GM23338 (cell line): Measurements from ENCODE around the gene ZFR2. TPM values are rescaled to one million over a fixed set of nuclear protein-coding genes. Genes with fewer than 3 reads are reported as not detected.

Source experiments
- ATAC-seq: fragments of 200-7000 bp; cut with Tn5 transposase; 3 replicates; pipeline ENCODE4 v1.9.1; 2020
- DNase-seq: peaks from one replicate; pipeline ENCODE4 v3.0.0-alpha.2; 2015; ENCODE audit warnings: low spot score
- H2AFZ ChIP-seq: fragments of 200-600 bp; sonication (generic); 2 replicates; pipeline ENCODE4 v1.8.0; 2016; ENCODE audit warnings: antibody characterized with exemption, mild to moderate bottlenecking, moderate library complexity
- H3F3A ChIP-seq: fragments of 200-600 bp; sonication (generic); replicated peaks from 2 replicates; pipeline ENCODE4 v1.8.0; 2017; ENCODE audit warnings: antibody characterized with exemption, mixed run types, low read depth
- H3K27ac ChIP-seq: fragments of 200-600 bp; sonication (generic); 2 replicates; pipeline ENCODE4 v1.6.1; 2016; ENCODE audit warnings: low read depth
- H3K27me3 ChIP-seq: fragments of 200-600 bp; sonication (generic); 2 replicates; pipeline ENCODE4 v1.8.0; 2016; ENCODE audit warnings: mild to moderate bottlenecking, mixed run types, moderate library complexity; ENCODE audit not compliant: insufficient read depth
- H3K36me3 ChIP-seq: fragments of 200-600 bp; sonication (generic); 2 replicates; pipeline ENCODE4 v1.8.0; 2016; ENCODE audit warnings: mild to moderate bottlenecking; ENCODE audit not compliant: insufficient read depth
- H3K4me1 ChIP-seq: fragments of 200-600 bp; sonication (generic); 2 replicates; pipeline ENCODE4 v1.8.0; 2016; ENCODE audit warnings: mild to moderate bottlenecking, moderate library complexity; ENCODE audit not compliant: insufficient read depth
- H3K4me2 ChIP-seq: fragments of 200-600 bp; sonication (generic); 2 replicates; pipeline ENCODE4 v1.7.1; 2017; ENCODE audit warnings: mixed run types
- H3K4me3 ChIP-seq: fragments of 200-600 bp; sonication (generic); 2 replicates; pipeline ENCODE4 v1.6.1; 2016; ENCODE audit warnings: mixed run types
- H3K79me2 ChIP-seq: fragments of 200-600 bp; sonication (generic); replicated peaks from 2 replicates; pipeline ENCODE4 v1.8.0; 2017; ENCODE audit warnings: mild to moderate bottlenecking; ENCODE audit not compliant: insufficient read depth
- H3K9me2 ChIP-seq: fragments of 200-600 bp; sonication (generic); 2 replicates; pipeline ENCODE4 v1.8.0; 2017; ENCODE audit not compliant: insufficient read depth
- H4K20me1 ChIP-seq: fragments of 200-600 bp; sonication (generic); replicated peaks from 2 replicates; pipeline ENCODE4 v1.8.0; 2017; ENCODE audit warnings: mild to moderate bottlenecking; ENCODE audit not compliant: insufficient read depth
- H3K27ac Mint-ChIP-seq: 2 replicates; pipeline ENCODE4 v1.8.0; 2020; ENCODE audit warnings: inconsistent platforms, mild to moderate bottlenecking, moderate library complexity, mixed read lengths
- H3K27me3 Mint-ChIP-seq: 3 replicates; pipeline ENCODE4 v1.8.0; 2022; ENCODE audit warnings: low read depth, mild to moderate bottlenecking, moderate library complexity, mixed read lengths, inconsistent platforms; ENCODE audit not compliant: insufficient read depth, poor library complexity
- H3K36me3 Mint-ChIP-seq: 3 replicates; pipeline ENCODE4 v1.8.0; 2021; ENCODE audit warnings: low read depth, mild to moderate bottlenecking, inconsistent platforms, moderate library complexity, mixed read lengths
- H3K4me1 Mint-ChIP-seq: 3 replicates; pipeline ENCODE4 v1.8.0; 2020; ENCODE audit warnings: mild to moderate bottlenecking, inconsistent platforms, mixed read lengths
- H3K4me3 Mint-ChIP-seq: 3 replicates; pipeline ENCODE4 v1.8.0; 2021; ENCODE audit warnings: moderate library complexity, mild to moderate bottlenecking, inconsistent platforms, mixed read lengths
- H3K9me3 Mint-ChIP-seq: 3 replicates; pipeline ENCODE4 v1.8.0; 2020; ENCODE audit warnings: moderate library complexity, mild to moderate bottlenecking, inconsistent platforms, mixed read lengths
- CREB1 ChIP-seq: fragments of 250-450 bp; sonication (Bioruptor Pico); IDR thresholded peaks from 2 replicates; pipeline ENCODE4 v1.5.0; 2020; ENCODE audit warnings: low read depth, mild to moderate bottlenecking, moderate library complexity
- ETS1 ChIP-seq: IDR thresholded peaks from 2 replicates; pipeline ENCODE4 v1.6.1; 2016; ENCODE audit warnings: antibody characterized with exemption
- EZH2phosphoT487 ChIP-seq: fragments of 200-600 bp; sonication (generic); IDR thresholded peaks from one replicate; pipeline ENCODE4 v1.8.1; 2018; ENCODE audit warnings: antibody characterized with exemption; ENCODE audit not compliant: unreplicated experiment
- JUNB ChIP-seq: IDR thresholded peaks from one replicate; pipeline ENCODE4 v1.6.1; 2016; ENCODE audit warnings: antibody characterized with exemption; ENCODE audit not compliant: unreplicated experiment
- POLR2AphosphoS5 ChIP-seq: IDR thresholded peaks from 2 replicates; pipeline ENCODE4 v1.6.1; 2016; ENCODE audit warnings: antibody characterized with exemption, low read depth
- STAT1 ChIP-seq: IDR thresholded peaks from one replicate; pipeline ENCODE4 v1.6.1; 2016; ENCODE audit warnings: antibody characterized with exemption; ENCODE audit not compliant: unreplicated experiment
- ZNF114 ChIP-seq: fragments of 250-450 bp; sonication (Bioruptor Pico); IDR thresholded peaks from 2 replicates; pipeline ENCODE4 v1.5.0; 2020; ENCODE audit warnings: mild to moderate bottlenecking, moderate library complexity
- ZNF331 ChIP-seq: fragments of 250-450 bp; sonication (Bioruptor Pico); IDR thresholded peaks from 2 replicates; pipeline ENCODE4 v1.5.0; 2020; ENCODE audit warnings: low read depth, mild to moderate bottlenecking, moderate library complexity
- polyA plus RNA-seq: library from polyadenylated mRNA; unstranded; fragments of >200 nt; fragmentation: Nextera tagmentation; extraction: Ambion mirVana; gene quantifications from 2 replicates; pipeline ENCODE4 v1.2.1, GENCODE V29; 2016
- total RNA-seq: library from RNA; depleted of rRNA; stranded (reverse); fragments of >200 nt; shearing (Covaris generic); gene quantifications from 2 replicates; pipeline ENCODE4 v1.2.3, GENCODE V29; 2014
- TF ChIP-seq, protein P1 (sequence below), 2 experiments: fragments of 200-600 bp in 1 of 2; sonication (generic) in 1 of 2; conservative IDR thresholded peaks; 2 replicates each; pipeline versions ENCODE4 v1.5.1 to v1.6.1; 2016 to 2017; ENCODE audit warnings: antibody characterized with exemption in 2 of 2, low read depth in 2 of 2, mild to moderate bottlenecking in 2 of 2, moderate library complexity in 1 of 2
- TF ChIP-seq, protein P2 (sequence below): IDR thresholded peaks from one replicate; pipeline ENCODE4 v1.6.1; 2018; ENCODE audit warnings: antibody characterized with exemption; ENCODE audit not compliant: unreplicated experiment

The ZFR2 gene
- total and polyA plus RNA-seq, 2 experiments from 2014 or later = 15.8 to 31.3 TPM

- DNase-seq = no peak
- no peak overlapping the region for H3K27ac Mint-ChIP-seq
Measured at GRCh38 chr19:3805859-3806258, 63.0 kb downstream of the ZFR2 start.

More at GRCh38 chr19:3805859-3806258, 63.0 kb downstream of the ZFR2 start:
- no peak for ATAC-seq
- peaks cover 16% of the 10 kb centered on the region for H3K27me3 Mint-ChIP-seq
- no peaks in the 10 kb centered on the region for H3K36me3 ChIP-seq
- H3K9me3 Mint-ChIP-seq = peaks cover 4% of the 10 kb centered on the region; the same call in 1 of the 3 replicates
- no peaks in the 10 kb centered on the region; the same call in 1 of the 2 replicates for H3K4me1 ChIP-seq
- peaks cover 6% of the 10 kb centered on the region; the same call in 1 of the 2 replicates for H3K27me3 ChIP-seq
- H2AFZ ChIP-seq = no peak overlapping the region
- H3K9me2 ChIP-seq = no peaks in the 10 kb centered on the region
- no peaks in the 10 kb centered on the region for H3K36me3 Mint-ChIP-seq
- TF ChIP-seq EZH2phosphoT487 (no peak), STAT1 (no peak), ETS1 (no peak), JUNB (no peak), CREB1 (CRISPR knock-in tag) (no peak), POLR2AphosphoS5 (no peak), ZNF331 (CRISPR knock-in tag) (no peak), ZNF114 (CRISPR knock-in tag) (no peak)
- TF ChIP-seq, protein P1, sequence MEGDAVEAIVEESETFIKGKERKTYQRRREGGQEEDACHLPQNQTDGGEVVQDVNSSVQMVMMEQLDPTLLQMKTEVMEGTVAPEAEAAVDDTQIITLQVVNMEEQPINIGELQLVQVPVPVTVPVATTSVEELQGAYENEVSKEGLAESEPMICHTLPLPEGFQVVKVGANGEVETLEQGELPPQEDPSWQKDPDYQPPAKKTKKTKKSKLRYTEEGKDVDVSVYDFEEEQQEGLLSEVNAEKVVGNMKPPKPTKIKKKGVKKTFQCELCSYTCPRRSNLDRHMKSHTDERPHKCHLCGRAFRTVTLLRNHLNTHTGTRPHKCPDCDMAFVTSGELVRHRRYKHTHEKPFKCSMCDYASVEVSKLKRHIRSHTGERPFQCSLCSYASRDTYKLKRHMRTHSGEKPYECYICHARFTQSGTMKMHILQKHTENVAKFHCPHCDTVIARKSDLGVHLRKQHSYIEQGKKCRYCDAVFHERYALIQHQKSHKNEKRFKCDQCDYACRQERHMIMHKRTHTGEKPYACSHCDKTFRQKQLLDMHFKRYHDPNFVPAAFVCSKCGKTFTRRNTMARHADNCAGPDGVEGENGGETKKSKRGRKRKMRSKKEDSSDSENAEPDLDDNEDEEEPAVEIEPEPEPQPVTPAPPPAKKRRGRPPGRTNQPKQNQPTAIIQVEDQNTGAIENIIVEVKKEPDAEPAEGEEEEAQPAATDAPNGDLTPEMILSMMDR (conservative IDR thresholded peaks at IDR 0.05; ENCODE audit: low read depth in 2 of 2) = no peak
- TF ChIP-seq, protein P2, sequence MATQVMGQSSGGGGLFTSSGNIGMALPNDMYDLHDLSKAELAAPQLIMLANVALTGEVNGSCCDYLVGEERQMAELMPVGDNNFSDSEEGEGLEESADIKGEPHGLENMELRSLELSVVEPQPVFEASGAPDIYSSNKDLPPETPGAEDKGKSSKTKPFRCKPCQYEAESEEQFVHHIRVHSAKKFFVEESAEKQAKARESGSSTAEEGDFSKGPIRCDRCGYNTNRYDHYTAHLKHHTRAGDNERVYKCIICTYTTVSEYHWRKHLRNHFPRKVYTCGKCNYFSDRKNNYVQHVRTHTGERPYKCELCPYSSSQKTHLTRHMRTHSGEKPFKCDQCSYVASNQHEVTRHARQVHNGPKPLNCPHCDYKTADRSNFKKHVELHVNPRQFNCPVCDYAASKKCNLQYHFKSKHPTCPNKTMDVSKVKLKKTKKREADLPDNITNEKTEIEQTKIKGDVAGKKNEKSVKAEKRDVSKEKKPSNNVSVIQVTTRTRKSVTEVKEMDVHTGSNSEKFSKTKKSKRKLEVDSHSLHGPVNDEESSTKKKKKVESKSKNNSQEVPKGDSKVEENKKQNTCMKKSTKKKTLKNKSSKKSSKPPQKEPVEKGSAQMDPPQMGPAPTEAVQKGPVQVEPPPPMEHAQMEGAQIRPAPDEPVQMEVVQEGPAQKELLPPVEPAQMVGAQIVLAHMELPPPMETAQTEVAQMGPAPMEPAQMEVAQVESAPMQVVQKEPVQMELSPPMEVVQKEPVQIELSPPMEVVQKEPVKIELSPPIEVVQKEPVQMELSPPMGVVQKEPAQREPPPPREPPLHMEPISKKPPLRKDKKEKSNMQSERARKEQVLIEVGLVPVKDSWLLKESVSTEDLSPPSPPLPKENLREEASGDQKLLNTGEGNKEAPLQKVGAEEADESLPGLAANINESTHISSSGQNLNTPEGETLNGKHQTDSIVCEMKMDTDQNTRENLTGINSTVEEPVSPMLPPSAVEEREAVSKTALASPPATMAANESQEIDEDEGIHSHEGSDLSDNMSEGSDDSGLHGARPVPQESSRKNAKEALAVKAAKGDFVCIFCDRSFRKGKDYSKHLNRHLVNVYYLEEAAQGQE = no peak
- H4K20me1 ChIP-seq = no peaks in the 10 kb centered on the region
- peaks cover 18% of the 10 kb centered on the region for H3F3A ChIP-seq
- H3K79me2 ChIP-seq = no peaks in the 10 kb centered on the region
- H3K4me3 ChIP-seq = no peak overlapping the region
- H3K27ac ChIP-seq = no peak overlapping the region
- no peaks in the 10 kb centered on the region; the same call in 2 of the 3 replicates for H3K4me1 Mint-ChIP-seq
- no peak overlapping the region for H3K4me3 Mint-ChIP-seq
- no peak overlapping the region for H3K4me2 ChIP-seq
